HG03175 (cell line): ENCODE results near the gene MYO10.

ENCODE experiments used
- ATAC-seq: cut with Tn5 transposase; IDR thresholded peaks from one replicate; pipeline ENCODE4 v1.9.1; 2021; ENCODE audit warnings: mild to moderate bottlenecking, moderate library complexity; ENCODE audit not compliant: unreplicated experiment

Gene MYO10

DNA sequence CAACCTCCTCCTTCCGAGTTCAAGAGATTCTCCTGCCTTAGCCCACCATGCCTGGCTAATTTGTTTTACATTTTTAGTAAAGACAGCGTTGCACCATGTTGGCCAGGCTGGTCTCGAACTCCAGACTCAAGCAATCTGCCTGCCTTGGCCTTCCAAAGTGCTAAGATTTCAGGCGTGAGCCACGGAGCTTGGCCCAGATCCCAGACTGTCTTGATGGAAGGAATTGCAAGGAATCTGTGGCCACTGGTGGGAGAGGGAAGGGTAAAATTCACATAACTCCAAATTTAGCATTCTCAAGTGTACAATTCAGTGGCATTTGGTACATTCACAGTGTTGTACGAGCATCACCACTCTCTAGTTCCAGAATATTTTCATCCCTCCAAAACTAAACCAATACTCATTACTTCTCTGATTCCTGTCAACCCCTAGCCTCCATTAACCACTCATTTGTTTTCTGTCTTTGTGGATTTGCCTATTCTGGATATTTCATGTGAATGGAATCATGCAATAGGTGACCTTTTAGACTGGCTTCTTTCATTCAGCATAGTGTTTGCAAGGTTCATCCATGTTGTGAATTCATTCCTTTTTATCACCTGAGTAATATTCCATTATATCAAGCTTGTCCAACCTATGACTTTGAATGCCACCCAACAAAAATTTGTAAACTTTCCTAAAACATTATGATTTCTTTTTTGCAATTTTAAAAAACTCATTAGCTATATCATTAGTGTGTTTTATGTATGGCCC is 8.9 kb upstream of the MYO10 start:
- no peak for ATAC-seq

DNA sequence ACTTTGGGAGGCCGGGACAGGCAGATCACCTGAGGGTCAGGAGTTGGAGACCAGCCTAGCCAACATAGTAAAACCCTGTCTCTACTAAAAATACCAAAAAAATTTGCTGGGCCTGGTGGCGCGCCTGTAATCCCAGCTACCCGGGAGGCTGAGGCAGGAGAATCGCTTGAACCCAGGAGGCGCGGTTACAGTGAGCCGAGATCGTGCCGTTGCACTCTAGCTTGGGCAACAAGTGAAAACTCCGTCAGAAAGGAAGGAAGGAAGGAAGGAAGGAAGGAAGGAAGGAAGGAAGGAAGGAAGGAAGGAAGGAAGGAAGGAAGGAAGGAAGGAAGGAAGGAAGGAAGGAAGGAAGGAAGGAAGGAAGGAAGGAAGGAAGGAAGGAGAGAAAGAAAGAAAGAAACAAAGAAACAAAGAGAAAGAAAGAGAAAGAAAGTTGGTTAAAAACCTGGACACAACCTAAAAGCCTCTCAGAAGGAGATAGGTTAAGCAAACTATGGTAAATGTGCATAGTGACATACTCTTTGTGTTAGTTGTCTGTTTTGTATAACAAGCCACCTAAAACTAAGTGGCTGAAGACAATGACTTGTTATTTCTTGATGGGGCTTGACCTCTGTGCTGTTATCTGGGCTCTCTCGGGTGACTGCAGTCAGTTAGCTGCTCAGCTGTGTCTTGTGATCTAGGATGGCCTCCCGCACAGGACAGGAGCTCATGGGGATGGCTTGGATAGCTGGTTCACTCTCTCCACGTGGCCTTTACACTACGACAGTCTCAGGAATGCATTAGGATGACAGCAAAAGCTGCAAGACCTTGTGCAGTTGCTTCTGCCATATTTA is 8.0 kb upstream of the MYO10 start:
- no peak for ATAC-seq

DNA sequence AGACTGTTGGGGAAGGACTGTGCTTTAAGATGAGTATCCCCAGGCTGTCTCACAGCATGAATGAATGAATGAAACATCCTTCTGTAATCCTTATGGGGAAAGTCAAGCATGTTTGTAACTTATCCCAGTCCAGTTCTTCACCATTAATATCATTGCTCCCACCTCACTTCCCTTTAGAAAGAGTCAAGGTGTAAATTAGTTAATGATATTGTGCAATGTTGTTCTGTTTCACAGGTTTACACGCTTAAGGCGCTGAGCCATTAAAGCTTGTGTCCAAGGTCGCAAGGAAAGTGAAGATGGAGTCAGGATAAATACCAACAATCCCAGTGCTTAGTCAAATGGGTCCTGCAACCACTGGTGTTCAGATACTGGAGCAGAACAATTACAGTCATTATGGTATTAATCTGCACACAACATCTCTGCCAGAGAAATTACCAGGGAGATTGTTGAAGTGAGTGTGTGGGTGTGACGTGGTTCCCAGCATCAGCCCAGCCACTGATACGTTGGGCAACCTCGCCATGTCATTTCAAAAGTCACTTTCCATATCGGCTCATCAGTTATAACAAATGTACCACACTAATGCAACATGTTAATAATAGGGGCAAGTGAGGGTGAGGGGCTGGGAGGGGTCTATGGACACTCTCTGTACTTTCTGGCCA is 1.5 kb upstream of the MYO10 start:
- ATAC-seq = no peak

DNA sequence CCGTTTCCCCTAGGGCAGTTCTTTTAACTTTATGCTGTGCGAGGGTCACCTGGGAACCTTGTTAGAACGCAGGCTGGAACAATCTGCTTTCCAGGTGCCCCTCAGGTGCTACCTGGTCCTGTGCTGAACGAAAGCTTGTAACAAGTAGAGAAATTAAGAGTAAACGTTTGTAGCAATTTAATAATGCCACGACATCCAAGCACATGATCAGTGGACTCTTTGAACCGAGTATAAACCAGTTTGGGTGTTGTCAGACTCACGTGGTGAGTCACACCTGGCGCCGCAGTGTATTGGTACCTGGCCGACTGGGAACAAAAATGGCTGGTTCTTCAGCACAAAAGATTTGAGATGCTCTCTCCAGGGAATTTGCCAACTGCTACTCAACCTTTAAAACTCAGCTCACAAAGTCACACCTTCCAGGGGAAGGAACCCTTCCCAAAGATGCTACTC is 926 bp upstream of the MYO10 start:
- ATAC-seq = no peak

DNA sequence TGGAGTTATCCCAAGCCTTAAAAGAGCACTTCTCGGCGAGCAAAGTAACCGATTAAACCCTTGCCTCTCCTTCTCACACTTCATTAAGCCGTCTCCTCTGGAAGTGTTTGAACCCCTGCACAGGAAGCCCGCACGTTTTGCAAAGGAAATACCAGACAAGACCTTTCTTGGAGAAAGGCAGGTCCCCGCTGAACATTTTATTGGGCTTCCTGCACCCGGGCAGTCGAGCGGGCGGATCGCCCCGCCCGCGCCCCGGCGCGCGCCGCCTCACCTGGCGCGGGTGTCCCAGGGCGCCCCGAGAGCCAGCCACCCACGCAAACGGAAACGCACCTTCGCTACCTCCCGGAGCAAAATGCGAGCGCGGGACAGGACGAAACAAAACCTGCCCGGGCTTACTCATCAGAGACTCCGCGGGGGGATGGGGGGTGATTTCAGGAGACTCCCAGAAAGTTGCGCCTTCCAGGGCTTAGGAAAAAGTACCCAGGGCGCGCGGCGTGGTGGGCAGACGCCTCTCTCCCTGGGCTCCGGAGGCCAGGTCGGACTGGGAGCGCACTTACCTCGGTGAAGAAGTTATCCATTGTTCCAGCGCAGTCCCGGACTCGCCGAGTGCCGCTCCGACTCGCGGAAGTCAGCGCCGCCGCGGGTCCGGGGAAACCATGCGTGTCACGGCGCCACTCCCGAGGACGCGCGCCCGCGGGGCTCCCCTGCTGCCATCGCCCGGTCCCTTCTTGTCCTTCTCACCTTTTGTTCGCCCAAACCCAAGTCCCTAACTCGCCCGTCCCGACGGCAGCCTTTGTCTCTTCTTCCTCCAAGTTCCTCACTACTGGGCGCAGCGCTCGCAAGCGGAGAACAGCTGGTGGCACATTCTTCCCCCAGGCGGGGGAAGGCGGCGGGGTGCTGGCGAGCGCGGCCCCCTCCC is 598 bp downstream of the MYO10 start:
- ATAC-seq = peak; percentile 21

DNA sequence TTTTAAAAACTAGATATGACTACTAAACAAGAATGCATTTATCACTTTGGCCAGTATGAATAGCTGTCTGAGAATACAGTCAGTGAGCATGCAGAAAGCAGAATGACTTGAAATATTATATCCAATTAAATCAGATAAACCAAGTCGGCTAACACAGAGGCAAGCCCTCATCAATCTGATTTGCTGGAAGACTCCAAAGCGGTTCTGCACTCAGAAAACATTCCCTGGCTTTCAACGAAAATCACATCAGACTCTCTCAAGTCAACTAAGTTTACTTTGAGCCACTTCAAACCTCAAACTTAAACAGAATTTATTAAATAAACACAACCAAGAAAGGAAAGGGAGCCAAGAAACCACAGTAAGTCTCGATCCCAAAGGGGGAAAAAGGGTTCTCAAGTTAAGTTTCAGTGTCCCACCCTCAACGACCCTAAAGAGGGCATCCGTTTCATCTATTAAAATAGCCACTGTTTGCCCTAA is 1.4 kb downstream of the MYO10 start:
- no peak for ATAC-seq

DNA sequence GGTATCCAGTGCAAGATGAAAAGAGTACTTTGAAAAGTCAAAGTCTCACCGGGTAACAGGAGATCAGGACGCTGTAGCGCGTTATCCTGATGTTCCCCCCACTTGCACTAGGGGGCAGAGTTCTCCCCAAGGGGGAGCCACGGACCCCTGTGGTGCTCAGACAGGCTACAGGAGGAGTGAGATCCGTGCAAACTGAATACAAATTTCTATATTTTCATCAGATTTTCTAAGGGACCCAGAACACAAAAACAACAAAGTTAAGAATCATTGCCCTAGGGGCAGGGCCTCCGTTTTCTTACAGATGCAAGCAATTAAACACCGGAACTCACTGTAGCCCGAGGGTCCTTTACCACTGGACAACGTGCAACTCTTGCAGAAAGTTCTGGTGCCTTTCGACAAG is 2.0 kb downstream of the MYO10 start:
- ATAC-seq = peak; percentile 55

DNA sequence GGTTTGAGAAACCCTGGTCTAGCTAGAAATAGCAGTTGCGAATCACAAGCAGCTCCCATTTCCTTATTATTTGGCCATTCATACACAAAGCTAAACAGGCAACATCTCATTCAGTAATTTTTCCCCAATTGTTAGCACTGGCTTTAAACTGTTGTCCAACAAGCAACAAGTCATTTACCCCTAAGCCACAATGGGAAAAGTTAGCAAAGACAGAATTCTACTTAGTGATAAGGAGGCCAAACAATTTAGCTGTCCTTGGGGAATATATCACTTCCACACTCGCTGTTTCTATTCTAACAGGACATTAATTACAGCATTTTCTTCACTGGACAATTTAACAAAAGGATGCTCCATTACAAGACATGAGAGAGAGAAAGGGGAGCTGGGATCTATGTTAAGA is 2.8 kb downstream of the MYO10 start:
- ATAC-seq = no peak

DNA sequence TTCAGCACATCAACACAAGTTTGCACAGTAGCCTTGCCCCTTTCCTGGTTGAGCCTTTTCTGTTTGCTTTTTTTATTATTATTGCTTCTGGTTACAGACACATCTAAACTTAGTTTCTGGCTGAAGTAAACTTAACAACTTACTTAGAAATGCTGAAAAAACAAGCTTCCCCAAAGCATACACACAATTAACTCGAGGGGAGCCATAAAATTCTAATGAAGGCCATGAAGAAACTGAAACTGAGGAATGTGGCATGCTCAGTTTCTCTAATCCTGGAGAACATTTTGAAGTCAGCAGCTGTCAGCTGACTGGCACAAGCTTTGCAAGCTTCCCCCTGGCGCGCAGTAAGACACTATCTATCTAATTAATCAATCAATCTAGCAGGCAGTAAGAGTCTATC is 3.7 kb downstream of the MYO10 start:
- no peak for ATAC-seq

DNA sequence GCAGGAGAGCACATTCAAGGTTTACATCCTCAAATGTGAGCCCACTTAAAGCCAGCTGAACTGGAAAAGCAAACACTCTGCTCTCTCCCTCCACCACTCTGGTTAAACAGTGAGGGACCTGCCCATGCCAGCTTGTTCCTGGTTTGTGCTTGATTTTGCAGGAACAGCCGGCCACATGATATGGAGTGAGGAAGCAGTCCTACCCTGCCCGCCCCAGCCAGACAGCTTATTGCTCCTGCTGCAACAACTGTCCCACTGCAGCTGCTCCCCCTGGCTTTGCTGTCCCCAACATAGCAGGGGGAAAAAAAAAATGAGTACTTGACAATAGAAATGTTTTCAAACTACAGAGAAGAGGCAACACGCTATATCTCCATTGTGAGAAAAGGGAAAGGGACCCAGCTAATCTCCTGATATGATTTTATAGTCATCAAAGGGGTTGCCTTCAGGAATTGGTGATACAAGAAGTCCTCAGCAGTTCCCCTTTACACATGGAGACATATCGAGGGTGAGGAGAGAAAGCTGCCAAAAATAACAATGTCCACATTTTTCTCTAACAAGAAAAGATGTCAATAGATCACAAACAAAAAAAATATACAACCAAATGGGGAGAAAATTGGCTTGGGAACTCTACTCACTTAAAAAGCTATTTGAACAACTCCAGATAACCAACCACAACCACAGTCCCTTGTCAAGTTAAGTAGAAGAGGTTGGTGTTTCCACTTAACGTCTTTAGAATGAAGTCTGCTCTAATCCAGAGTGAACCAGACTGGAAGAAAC is 4.6 kb downstream of the MYO10 start:
- ATAC-seq = no peak

DNA sequence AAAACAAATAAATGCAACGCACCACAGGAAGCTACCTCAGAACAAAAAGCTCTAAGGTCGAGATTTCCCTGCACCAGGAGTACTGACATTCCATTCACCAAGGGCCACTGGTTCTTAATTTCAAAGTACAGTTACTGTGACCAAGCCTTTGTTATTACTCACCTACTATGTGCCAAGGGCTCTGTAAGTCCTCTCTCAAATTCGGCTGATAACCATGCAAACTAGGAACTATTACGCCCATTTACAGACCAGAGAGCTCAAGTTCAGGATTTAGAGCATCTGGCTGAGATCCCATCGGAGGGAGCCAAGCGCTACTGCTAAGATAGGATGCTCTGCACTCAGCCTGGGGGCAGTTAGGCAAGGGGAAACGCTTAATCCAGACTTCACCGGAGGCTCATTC is 5.6 kb downstream of the MYO10 start:
- no peak for ATAC-seq

DNA sequence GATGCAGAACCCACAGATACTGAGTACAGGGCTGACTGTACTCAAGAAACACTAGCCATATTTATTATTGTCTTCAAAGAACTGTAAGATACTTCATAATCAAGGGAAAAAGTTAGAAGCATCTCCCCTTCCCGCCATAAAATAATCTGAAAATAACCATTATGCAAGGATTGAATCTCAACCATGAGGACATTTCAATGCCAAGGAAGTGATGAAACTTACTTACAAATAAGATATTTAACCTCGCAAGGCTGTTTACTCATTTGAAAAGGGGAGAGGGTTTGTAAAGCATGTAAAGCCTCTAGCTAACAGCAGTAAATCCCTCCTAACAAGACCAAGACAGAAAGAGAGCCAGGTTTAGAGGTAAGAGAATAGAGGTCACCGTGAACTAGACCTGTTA is 6.3 kb downstream of the MYO10 start:
- no peak for ATAC-seq

DNA sequence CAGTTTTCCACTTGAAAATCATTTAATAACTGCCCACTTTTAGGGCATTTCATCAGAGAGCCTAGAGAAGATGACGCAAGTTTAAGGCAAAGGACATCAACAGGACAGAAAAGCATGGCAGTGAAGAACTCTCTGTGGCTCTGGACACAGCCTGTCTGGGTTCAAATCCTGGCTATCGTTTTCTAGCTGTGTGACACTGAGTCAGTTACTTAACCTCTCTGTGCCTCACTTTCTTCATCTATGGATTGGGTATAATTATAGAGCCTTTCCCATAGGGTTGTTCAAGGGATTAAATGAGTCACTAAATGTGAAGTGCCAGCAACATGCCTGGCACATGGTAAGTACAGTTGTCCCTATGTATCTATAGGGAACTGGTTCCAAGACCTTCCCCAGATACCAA is 6.7 kb downstream of the MYO10 start:
- no peak for ATAC-seq

DNA sequence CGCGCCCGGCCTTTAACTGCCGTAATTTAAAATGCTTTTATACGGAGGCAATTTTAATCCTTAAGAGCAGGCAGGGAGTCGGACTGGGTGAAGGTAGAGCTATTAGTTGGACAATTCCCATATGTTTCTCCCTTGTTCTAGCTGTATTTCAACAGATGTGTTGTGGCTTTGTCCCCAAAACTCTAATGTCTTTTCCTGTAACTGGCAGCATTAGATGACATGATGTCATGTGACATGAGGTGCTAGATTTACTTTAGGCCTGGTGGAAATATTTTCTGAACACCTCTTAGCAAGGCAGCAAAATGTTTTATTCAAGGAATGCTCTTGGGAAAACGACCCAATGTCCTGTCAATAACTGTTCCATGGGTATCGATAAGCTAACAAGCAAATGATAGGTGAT is 8.5 kb downstream of the MYO10 start:
- no peak for ATAC-seq

DNA sequence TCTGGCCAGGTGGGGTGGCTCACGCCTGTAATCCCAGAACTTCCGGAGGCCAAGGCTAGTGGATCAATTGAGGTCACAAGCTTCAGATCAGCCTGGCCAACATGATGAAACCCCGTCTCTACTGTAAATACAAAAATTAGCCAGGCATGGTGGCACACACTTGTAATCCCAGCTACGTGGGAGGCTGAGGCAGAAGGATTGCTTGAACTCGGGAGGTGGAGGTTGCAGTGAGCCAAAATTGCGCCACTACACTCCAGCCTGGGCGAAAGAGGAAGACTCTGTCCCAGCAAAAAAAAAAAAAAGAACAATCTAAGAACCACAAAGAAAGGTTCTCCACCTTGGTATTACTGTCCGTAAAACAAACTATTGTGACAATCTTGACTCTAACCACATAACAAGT is 9.7 kb downstream of the MYO10 start:
- ATAC-seq = no peak

DNA sequence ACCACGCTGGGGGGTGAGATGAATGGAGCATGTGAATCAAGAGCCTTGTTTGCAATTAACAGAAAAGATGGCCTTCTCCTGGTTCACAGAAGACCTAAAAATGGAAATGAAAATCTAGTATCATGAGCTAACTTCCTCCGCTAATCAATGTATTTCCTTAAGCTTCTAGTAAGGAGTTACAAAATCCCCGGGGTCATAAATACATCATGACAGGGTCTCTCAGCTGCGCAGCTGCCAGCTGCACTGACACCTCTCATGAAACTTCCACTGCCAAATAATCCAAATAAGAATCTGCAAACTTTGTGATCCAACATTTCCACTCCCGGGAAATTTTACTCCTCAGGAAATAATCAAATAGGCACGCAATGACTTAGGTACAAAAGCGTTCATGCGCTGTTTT is 11.9 kb downstream of the MYO10 start:
- ATAC-seq = no peak

DNA sequence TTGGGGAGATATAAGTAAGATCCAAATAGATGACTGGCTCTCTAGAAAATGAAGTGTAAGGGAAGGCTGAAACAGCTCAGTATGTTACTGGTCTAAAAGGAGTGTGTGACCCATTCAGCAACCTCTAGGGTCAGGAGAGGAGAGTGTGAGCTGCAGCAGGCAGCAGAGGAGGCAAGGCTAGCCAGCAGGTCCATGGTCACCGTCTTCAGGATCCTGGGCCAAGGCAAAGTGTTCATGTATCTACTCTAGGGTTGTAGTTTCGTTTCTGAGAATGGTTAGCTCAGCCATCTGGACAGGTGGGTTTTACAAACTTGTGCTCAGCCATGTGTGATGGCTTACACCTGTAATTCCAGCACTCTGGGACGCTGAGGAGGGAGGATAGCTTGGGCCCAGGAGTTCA is 13.7 kb downstream of the MYO10 start:
- ATAC-seq = no peak

DNA sequence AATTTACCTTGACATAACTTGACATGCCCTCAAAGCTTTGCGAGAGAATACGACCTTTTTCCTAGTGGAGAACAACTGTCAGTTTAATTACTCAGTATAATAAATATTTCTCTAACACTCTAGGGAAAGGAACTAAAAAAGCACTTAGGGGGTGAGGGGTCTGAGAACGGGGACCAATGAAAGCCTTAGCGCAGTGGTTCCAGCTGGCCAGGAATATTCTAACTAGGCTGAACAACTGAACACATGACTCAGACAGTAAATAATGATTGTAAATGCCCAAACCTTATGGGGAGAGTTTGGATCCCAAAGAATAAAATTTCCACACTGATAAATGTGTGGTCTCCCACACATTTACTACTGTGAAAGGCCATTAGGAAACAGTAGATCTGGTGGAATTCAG is 14.9 kb downstream of the MYO10 start:
- ATAC-seq = no peak

DNA sequence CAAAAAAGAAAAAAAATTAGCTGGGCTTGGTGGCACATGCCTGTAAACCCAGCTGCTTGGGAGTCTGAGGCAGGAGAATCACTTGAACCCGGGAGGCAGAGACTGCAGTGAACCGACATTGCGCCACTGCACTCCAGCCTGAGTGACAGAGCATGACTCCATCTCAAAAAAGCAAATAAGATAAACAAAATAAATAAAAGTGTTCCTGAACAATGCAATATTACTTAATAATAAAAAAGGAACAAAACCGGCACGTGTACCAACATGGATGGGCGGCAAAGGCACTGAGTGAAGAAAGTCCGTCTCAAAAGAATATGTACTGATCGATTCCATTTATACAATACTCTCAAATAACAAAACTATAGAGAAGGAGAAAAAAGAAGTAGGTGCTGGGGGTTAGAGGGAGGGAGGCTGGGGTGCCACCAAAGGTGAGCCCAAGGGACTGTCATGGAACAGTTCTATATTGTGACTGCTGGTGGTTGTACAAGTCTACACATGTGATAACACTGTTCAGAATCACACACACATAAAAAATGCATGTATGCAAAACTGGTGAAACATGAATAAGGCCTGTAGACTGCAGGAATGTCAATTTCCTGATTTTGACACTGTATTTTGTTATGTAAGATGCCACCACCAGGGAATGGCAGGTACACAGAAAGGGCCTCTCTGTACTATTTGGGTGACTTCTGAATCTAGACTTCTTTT is 15.8 kb downstream of the MYO10 start:
- ATAC-seq = no peak
